Measurements from ENCODE around the gene DYNC2I2.

Gene DYNC2I2

DNA sequence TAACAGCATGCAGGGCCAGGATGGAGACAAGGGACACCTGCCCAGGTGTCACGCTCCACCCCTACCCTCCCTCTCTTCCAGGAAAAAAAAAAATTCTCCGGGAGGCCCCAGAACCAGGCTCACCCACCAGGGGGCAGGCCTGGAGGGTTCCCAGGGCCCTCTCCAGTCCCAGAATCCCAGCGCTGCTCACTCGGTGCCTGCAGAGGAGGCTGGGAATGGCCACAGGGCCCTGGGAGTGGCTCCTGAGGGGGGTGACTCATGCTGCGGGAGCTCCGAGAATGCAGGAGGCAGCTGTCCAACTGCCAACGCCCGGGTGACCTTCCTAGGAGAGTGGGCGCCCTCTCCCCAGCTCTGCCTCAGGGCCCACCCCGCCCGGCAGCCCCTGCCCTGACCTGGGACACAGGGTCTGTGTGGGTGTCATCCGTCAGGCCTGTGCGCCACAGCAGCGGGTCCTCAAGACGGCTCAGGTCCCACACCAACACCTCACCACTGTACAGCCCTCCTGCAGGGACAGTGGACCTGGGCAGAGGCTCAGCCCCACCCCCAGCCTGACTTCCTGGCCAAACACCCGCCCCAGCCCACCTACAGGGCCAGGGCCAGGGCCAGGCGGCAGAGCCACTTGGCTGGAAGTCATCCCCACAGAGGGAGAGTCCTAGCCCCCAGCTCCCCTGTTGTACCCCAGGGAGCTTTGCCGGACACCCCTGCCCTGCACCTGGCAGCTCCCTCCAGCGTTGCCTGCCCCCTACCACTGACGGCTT, 21.2 kb downstream of the DYNC2I2 start:
- DNase-seq = no peak

GRCh38 chr9:128634651-128635262, 21.9 kb downstream of the DYNC2I2 start:
- DNase-seq = no peak

- no peak for DNase-seq
Observed at GRCh38 chr9:128634111-128634510, 22.5 kb downstream of the DYNC2I2 start.

DNA sequence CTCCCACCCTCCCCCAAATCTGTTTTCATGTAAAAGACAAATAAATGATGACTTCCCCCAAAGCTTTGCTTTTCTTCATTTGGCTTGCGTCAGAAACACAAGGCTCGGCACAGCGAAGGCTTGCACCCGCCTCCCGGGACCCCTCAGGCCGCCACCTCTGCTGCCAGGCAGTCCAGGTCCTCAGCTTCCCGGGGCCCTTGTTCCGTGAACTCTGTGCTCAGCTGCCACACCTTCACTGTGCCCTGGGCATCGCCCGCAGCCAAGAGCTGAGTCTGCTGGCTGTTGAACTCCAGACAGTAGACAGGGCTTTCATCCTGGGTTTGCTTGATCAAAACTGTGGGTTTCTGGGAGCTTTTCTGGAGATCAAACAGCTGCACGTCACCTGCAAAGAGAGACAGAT, 23.0 kb downstream of the DYNC2I2 start:
- DNase-seq = no peak

DNA sequence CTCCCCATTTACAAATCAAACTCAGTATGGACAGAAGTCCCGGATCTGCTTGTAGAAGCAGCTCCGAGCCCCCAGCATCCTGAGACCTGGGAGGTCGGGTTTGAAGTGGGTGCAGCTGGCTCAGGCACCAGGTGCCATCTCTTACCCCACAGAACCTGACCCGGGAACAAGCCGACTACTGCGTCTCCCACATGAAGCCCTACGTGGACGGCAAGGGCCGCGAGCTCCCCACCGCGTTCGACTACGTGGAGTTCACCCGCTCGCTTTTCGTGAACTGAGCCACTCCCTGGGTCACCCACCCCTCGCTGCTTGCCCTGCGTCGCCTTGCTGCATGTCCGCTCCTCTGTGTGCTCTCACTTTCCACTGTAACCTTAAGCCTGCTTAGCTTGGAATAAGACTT, 23.6 kb downstream of the DYNC2I2 start:
- no peak for DNase-seq

DNA sequence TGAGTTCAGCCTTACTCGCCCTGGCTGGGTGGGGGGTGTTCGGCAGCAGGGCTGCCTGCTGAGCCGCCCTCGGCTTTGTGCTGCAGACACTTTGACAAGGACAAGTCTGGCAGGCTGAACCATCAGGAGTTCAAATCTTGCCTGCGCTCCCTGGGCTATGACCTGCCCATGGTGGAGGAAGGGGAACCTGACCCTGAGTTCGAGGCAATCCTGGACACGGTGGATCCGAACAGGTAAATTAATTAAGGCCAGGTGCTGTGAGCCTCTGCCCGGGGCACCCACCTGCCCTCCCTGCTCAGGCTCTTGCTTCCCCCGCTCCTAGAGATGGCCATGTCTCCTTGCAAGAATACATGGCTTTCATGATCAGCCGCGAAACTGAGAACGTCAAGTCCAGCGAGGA, 24.2 kb downstream of the DYNC2I2 start:
- no peak for DNase-seq

DNA sequence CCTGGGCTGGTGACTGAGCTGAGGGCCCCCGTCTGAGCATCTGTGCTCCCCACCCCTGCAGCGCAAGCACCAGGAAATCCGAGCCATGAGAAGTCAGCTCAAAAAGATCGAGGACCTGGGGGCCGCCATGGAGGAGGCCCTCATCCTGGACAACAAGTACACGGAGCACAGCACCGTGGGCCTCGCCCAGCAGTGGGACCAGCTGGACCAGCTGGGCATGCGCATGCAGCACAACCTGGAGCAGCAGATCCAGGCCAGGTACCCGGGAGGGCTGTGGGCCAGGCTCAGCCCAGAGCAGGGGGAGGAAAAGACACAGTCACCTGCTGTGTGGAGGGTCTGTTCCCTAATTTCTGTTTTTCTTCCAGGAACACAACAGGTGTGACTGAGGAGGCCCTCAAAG, 24.6 kb downstream of the DYNC2I2 start:
- DNase-seq = no peak

- DNase-seq = no peak
Observed at GRCh38 chr9:128631636-128632035, 25.0 kb downstream of the DYNC2I2 start.

- DNase-seq = no peak
Observed at GRCh38 chr9:128629852-128630545, 26.6 kb downstream of the DYNC2I2 start.

- no peak for DNase-seq
Observed at GRCh38 chr9:128629136-128629535, 27.5 kb downstream of the DYNC2I2 start.

- no peak for DNase-seq
Observed at GRCh38 chr9:128628471-128629048, 28.1 kb downstream of the DYNC2I2 start.

DNA sequence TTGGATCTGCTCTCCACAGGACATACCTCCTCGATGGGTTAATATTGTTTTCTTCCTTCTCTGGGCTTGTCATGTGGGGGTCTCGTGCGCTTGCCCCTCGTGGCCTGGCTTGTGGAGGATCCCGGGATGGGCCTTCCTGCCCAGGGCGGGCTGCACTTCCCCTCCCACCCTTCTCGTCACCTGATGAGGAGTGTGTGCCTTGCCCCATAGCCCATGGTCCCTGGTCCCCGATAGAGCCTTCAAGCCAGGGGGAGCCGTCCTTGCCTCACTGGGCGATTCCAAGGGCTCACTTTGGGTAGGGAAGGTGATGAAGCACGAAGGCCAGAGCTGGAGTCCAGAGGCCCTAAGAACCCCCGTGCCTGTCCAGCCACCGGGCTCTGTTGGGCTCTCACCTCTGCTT, 28.7 kb downstream of the DYNC2I2 start:
- no peak for DNase-seq

DNA sequence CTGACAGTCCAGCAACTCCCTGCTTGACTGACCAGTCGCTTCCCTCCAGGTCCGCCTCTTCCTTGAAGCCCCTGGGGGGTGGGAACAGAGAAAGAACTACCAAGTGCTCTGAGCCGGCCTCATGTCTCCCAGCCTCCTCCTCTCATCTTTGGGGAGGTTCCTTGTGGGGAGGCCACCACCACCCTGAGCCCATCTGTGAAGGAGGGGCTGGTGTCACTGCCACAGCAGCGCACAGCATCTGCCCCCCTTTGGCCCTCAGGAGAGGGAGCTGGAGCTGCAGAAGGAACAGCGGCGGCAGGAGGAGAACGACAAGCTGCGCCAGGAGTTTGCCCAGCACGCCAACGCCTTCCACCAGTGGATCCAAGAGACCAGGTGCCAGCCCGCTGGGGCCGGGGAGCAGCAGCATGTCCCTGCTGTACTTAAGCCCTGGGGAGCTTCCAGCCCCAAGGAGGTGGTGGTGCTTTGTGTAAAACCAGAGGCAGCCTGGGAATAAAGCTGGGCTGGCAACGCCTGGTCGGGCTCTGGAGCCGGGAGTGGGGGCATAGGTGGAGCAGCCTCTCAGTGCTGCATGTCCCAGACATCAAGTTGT, 29.4 kb downstream of the DYNC2I2 start:
- no peak for DNase-seq

- DNase-seq = no peak
Observed at GRCh38 chr9:128626181-128626580, 30.5 kb downstream of the DYNC2I2 start.

- DNase-seq = no peak
Observed at GRCh38 chr9:128625391-128626146, 31.1 kb downstream of the DYNC2I2 start.

DNA sequence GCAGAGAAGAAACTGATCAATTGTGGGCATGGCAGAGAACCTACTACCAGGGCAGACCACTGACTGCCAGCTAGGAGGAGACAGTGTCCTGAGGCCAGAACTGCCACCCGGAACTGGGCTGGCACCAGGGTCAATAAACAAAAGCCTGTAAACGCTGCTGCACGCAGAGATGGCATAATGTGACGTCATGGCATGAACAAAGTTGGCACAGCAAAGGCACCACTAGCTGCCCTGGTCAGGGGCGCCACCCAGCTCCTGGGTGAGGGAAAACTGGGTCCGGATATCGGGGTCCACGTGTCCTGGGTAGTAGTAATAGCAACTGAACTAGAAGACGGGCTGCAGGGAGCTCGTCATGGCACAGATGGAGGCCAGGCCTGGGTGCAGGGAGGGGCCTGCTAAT, 32.1 kb downstream of the DYNC2I2 start:
- no peak for DNase-seq

DNA sequence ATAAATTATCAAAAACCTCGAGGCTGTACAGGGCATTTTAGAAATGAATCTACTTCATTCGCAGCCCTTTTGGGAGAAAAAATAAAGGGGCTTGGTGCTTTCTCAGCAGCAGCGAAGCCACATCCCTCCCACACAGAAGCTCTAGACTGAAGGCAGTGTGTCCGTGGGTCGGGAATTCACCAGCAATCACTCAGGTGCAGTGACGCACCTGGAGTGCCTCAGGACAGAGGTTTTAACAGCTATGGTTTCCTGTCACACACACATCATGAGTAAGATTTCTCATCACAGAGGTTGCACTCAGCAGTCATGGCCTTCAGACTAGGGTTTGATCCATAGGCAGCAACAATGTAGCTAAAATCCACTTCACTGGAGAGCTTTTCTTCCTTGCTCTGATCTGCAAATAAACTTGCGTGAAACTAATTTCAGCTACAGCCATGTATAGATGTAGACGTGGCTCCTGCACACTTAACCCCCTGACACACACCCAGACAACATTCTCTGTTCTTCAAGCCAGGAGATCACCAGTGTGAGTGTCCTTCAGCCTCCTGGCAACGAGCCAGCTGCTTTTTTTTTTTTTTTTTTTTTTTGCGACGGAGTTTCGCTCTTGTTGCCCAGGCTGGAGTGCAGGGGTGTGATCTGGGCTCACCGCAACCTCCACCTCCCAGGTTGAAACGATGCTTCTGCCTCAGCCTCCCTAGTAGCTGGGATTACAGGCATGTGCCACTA, 34.8 kb downstream of the DYNC2I2 start:
- no peak for DNase-seq

- no peak for DNase-seq
Observed at GRCh38 chr9:128619779-128620178, 36.9 kb downstream of the DYNC2I2 start.

DNA sequence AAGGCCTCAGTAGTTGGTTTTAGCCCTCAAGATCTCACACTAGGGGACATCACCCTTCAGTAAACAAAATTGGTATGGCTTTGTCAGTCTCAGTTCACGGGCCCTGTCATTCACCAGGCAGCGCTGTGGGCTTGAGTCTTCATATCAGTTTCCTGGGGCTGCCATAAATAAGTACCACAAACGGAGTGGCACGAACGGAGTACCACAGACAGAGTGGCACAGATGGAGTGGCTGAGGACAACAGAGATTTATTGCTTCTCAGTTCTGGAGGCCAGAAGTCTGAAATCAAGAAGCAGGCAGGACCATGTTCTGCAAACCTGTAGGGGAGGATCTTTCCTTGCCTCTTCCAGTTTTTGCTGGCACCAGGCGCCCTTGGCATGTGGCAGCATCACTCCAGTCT, 37.5 kb downstream of the DYNC2I2 start:
- no peak for DNase-seq

GRCh38 chr9:128617943-128618342, 38.7 kb downstream of the DYNC2I2 start:
- DNase-seq = no peak

GRCh38 chr9:128615571-128615970, 41.1 kb downstream of the DYNC2I2 start:
- no peak for DNase-seq

- DNase-seq = no peak
Observed at GRCh38 chr9:128614728-128615127, 41.9 kb downstream of the DYNC2I2 start.

Measured in activated gamma-delta T cell treated with Interleukin-2 at 50 U/mL for 16 hours (primary cell).